CD8-positive, alpha-beta memory T cell (primary cell): ENCODE results near the gene TRMT1L. TPM values are rescaled to one million over a fixed set of nuclear protein-coding genes. Genes with fewer than 3 reads are reported as not detected.

Experiments used
- CTCF ChIA-PET: fragments of 350-600 bp; sonication (Branson Sonifier 250); formaldehyde crosslinking; loops from one replicate; lab custom pipeline; 2021; ENCODE audit warnings: antibody characterized with exemption; lab: Charles Lee
- POLR2A ChIA-PET: fragments of 350-600 bp; sonication (Branson Sonifier 250); formaldehyde crosslinking; loops from one replicate; lab custom pipeline; 2021; ENCODE audit warnings: antibody characterized with exemption; lab: Charles Lee
- DNase-seq, 5 donors: peaks; one replicate each; pipeline versions ENCODE4 v3.0.0 to v3.0.0-alpha.2; 2020 to 2022; ENCODE audit warnings: mixed read lengths in 1 of 5
- H3K27ac ChIP-seq: one replicate; pipeline ENCODE4 v1.7.0; 2013; ENCODE audit warnings: low read depth, mild to moderate bottlenecking, low read length, moderate library complexity
- H3K27me3 ChIP-seq: 2 replicates; pipeline ENCODE4 v1.7.0; 2013; ENCODE audit warnings: low read length, mild to moderate bottlenecking; ENCODE audit not compliant: insufficient read depth, poor library complexity, severe bottlenecking
- H3K36me3 ChIP-seq: 2 replicates; pipeline ENCODE4 v1.7.0; 2013; ENCODE audit warnings: mild to moderate bottlenecking, low read length, moderate library complexity; ENCODE audit not compliant: insufficient read depth
- H3K4me1 ChIP-seq: 2 replicates; pipeline ENCODE4 v1.7.0; 2013; ENCODE audit warnings: mild to moderate bottlenecking, low read length, moderate library complexity; ENCODE audit not compliant: insufficient read depth
- H3K4me3 ChIP-seq: 2 replicates; pipeline ENCODE4 v1.7.0; 2013; ENCODE audit warnings: mild to moderate bottlenecking, low read length
- H3K9me3 ChIP-seq: 2 replicates; pipeline ENCODE4 v1.7.0; 2013; ENCODE audit warnings: mild to moderate bottlenecking, low read length
- H3K27ac Mint-ChIP-seq, 8 donors: one replicate each; pipeline ENCODE4 v1.8.0; 2020 to 2021; ENCODE audit warnings: mixed read lengths in 8 of 8, mild to moderate bottlenecking in 6 of 8, inconsistent platforms in 3 of 8, moderate library complexity in 3 of 8
- H3K27me3 Mint-ChIP-seq, 2 donors: one replicate each; pipeline ENCODE4 v1.8.0; 2020 to 2021; ENCODE audit warnings: mixed read lengths in 2 of 2, mild to moderate bottlenecking in 1 of 2, moderate library complexity in 1 of 2
- H3K36me3 Mint-ChIP-seq, 3 donors: one replicate each; pipeline ENCODE4 v1.8.0; 2020 to 2021; ENCODE audit warnings: mixed read lengths in 3 of 3, inconsistent platforms in 1 of 3, mild to moderate bottlenecking in 1 of 3
- H3K4me1 Mint-ChIP-seq, 3 donors: one replicate each; pipeline ENCODE4 v1.8.0; 2020 to 2021; ENCODE audit warnings: mixed read lengths in 3 of 3, inconsistent platforms in 1 of 3, mild to moderate bottlenecking in 1 of 3
- H3K4me3 Mint-ChIP-seq, 7 donors: one replicate each; pipeline ENCODE4 v1.8.0; 2020 to 2021; ENCODE audit warnings: mixed read lengths in 7 of 7, mild to moderate bottlenecking in 6 of 7, moderate library complexity in 4 of 7, inconsistent platforms in 2 of 7
- H3K9me3 Mint-ChIP-seq, 5 donors: one replicate each; pipeline ENCODE4 v1.8.0; 2020 to 2022; ENCODE audit warnings: mixed read lengths in 5 of 5, mild to moderate bottlenecking in 3 of 5, moderate library complexity in 2 of 5, inconsistent platforms in 1 of 5
- polyA plus RNA-seq: library from polyadenylated mRNA; unstranded; fragments of 300-500 nt; fragmentation: Illumina TruSeq; gene quantifications from one replicate; pipeline ENCODE4 v1.2.3, GENCODE V29; 2021
- total RNA-seq, 2 experiments: library from RNA; stranded (reverse); gene quantifications; one replicate each; pipeline ENCODE4 v1.2.3, GENCODE V29; 2021

Gene TRMT1L
- total and polyA plus RNA-seq, 3 experiments from 2014 or later, result 15.3 to 25.5 (median 23.2) TPM

- POLR2A ChIA-PET, result no interaction called here
- Histone ChIP-seq H3K27me3 (no peaks in the 10 kb centered on the region), H3K4me1 (no peaks in the 10 kb centered on the region), H3K4me3 (no peak overlapping the region), H3K9me3 (no peaks in the 10 kb centered on the region), H3K27ac (no peak overlapping the region), H3K36me3 (peaks cover 15% of the 10 kb centered on the region)
- Mint-ChIP-seq H3K36me3 (peaks cover 11 to 48% (median 15%) of the 10 kb centered on the region in 3 donors), H3K4me1 (peaks cover 15 to 30% (median 23%) of the 10 kb centered on the region in 3 donors), H3K27ac (peak overlapping the region in 1 of 8 donors; percentile 26), H3K27me3 (no peaks in the 10 kb centered on the region), H3K9me3 (no peaks in the 10 kb centered on the region), H3K4me3 (no peak overlapping the region)
- CTCF ChIA-PET, result interaction anchor here (1.0 kb wide), 1 partner anchor 19 kb away, joined by 3 read pairs; no protein-coding TSS in a partner anchor
- DNase-seq, result no peak
These were observed 69.0 kb downstream of the TRMT1L start for GRCh38 chr1:185087746-185088145.

- Mint-ChIP-seq H3K27ac (no peak overlapping the region), H3K4me1 (peaks cover 15 to 34% (median 23%) of the 10 kb centered on the region in 3 donors), H3K4me3 (no peak overlapping the region), H3K27me3 (no peaks in the 10 kb centered on the region), H3K9me3 (no peaks in the 10 kb centered on the region), H3K36me3 (peaks cover 11 to 45% (median 15%) of the 10 kb centered on the region in 3 donors)
- CTCF ChIA-PET, result no interaction called here
- POLR2A ChIA-PET, result no interaction called here
- H3K27ac ChIP-seq, result no peak overlapping the region
- no peaks in the 10 kb centered on the region for H3K27me3 ChIP-seq
- H3K4me1 ChIP-seq, result no peaks in the 10 kb centered on the region
- DNase-seq, result no peak
- H3K4me3 ChIP-seq, result no peak overlapping the region
- H3K9me3 ChIP-seq, result no peaks in the 10 kb centered on the region
- peaks cover 15% of the 10 kb centered on the region for H3K36me3 ChIP-seq
These were observed 69.7 kb downstream of the TRMT1L start for GRCh38 chr1:185087101-185087500.

- Mint-ChIP-seq H3K36me3 (peaks cover 9 to 17% (median 15%) of the 10 kb centered on the region in 3 donors), H3K27ac (peak overlapping the region in 2 of 8 donors; percentile 2 to 73), H3K9me3 (no peaks in the 10 kb centered on the region), H3K27me3 (peaks cover 0 to 3% of the 10 kb centered on the region in 2 donors), H3K4me3 (no peak overlapping the region), H3K4me1 (peaks cover 27 to 58% (median 38%) of the 10 kb centered on the region in 3 donors)
- ChIA-PET POLR2A (no interaction called here), CTCF (interaction anchor here (1.2 kb wide), 1 partner anchor 38 kb away, joined by 4 read pairs; no protein-coding TSS in a partner anchor)
- Histone ChIP-seq H3K27ac (no peak overlapping the region), H3K9me3 (no peaks in the 10 kb centered on the region), H3K4me3 (no peak overlapping the region), H3K4me1 (no peaks in the 10 kb centered on the region), H3K36me3 (peaks cover 15% of the 10 kb centered on the region), H3K27me3 (no peaks in the 10 kb centered on the region)
- no peak for DNase-seq
These were observed 72.9 kb downstream of the TRMT1L start for GRCh38 chr1:185083818-185084217.

GRCh38 chr1:185080422-185080821 lies 76.3 kb downstream of the TRMT1L start:
- Histone ChIP-seq H3K4me3 (no peak overlapping the region), H3K9me3 (no peaks in the 10 kb centered on the region), H3K27ac (no peak overlapping the region), H3K27me3 (no peaks in the 10 kb centered on the region), H3K4me1 (no peaks in the 10 kb centered on the region), H3K36me3 (no peaks in the 10 kb centered on the region)
- Mint-ChIP-seq H3K4me3 (no peak overlapping the region), H3K9me3 (no peaks in the 10 kb centered on the region), H3K27me3 (peaks cover 0 to 3% of the 10 kb centered on the region in 2 donors), H3K4me1 (peaks cover 36 to 67% (median 54%) of the 10 kb centered on the region in 3 donors), H3K27ac (peak overlapping the region in 1 of 8 donors; percentile 29), H3K36me3 (peaks cover 1 to 5% (median 4%) of the 10 kb centered on the region in 3 donors)
- CTCF ChIA-PET, result no interaction called here
- POLR2A ChIA-PET, result no interaction called here
- DNase-seq, result no peak

GRCh38 chr1:185077374-185077773 lies 79.4 kb downstream of the TRMT1L start:
- no peak overlapping the region for H3K4me3 Mint-ChIP-seq
- Histone ChIP-seq H3K9me3 (no peaks in the 10 kb centered on the region), H3K4me1 (no peaks in the 10 kb centered on the region), H3K27ac (no peak overlapping the region), H3K36me3 (no peaks in the 10 kb centered on the region), H3K27me3 (no peaks in the 10 kb centered on the region), H3K4me3 (no peak overlapping the region)
- H3K4me1 Mint-ChIP-seq, result peaks cover 34 to 68% (median 63%) of the 10 kb centered on the region in 3 donors
- no peaks in the 10 kb centered on the region for H3K9me3 Mint-ChIP-seq
- ChIA-PET POLR2A (interaction anchor here (0.6 to 1.0 kb wide), 2 partner anchors 11 to 15 kb away, joined by 3 to 5 read pairs; no protein-coding TSS in a partner anchor), CTCF (no interaction called here)
- no peak for DNase-seq
- peaks cover 0 to 3% of the 10 kb centered on the region in 2 donors for H3K27me3 Mint-ChIP-seq
- H3K36me3 Mint-ChIP-seq, result peaks cover 1 to 4% (median 4%) of the 10 kb centered on the region in 3 donors
- peak overlapping the region in 1 of 8 donors; percentile 86 for H3K27ac Mint-ChIP-seq

- H3K4me3 Mint-ChIP-seq, result no peak overlapping the region
- H3K36me3 Mint-ChIP-seq, result peaks cover 6 to 7% (median 6%) of the 10 kb centered on the region in 3 donors
- no peaks in the 10 kb centered on the region for H3K4me1 ChIP-seq
- H3K27ac Mint-ChIP-seq, result peak overlapping the region in 1 of 8 donors; percentile 18
- no peaks in the 10 kb centered on the region for H3K9me3 ChIP-seq
- no peaks in the 10 kb centered on the region for H3K27me3 Mint-ChIP-seq
- no peaks in the 10 kb centered on the region for H3K9me3 Mint-ChIP-seq
- ChIA-PET CTCF (no interaction called here), POLR2A (no interaction called here)
- H3K4me1 Mint-ChIP-seq, result peaks cover 44 to 72% (median 70%) of the 10 kb centered on the region in 3 donors
- H3K36me3 ChIP-seq, result no peaks in the 10 kb centered on the region
- H3K4me3 ChIP-seq, result no peak overlapping the region
- no peak overlapping the region for H3K27ac ChIP-seq
- DNase-seq, result no peak
- H3K27me3 ChIP-seq, result no peaks in the 10 kb centered on the region
These were observed 81.3 kb downstream of the TRMT1L start for GRCh38 chr1:185075476-185075875.

GRCh38 chr1:185074307-185074706 lies 82.4 kb downstream of the TRMT1L start:
- H3K27ac Mint-ChIP-seq, result no peak overlapping the region
- no peak overlapping the region for H3K4me3 Mint-ChIP-seq
- POLR2A ChIA-PET, result no interaction called here
- peaks cover 40 to 70% (median 68%) of the 10 kb centered on the region in 3 donors for H3K4me1 Mint-ChIP-seq
- Histone ChIP-seq H3K4me3 (no peak overlapping the region), H3K4me1 (no peaks in the 10 kb centered on the region), H3K36me3 (no peaks in the 10 kb centered on the region), H3K27ac (no peak overlapping the region), H3K27me3 (no peaks in the 10 kb centered on the region), H3K9me3 (no peaks in the 10 kb centered on the region)
- H3K36me3 Mint-ChIP-seq, result peaks cover 6 to 7% (median 6%) of the 10 kb centered on the region in 3 donors
- H3K9me3 Mint-ChIP-seq, result no peaks in the 10 kb centered on the region
- no peak for DNase-seq
- no peaks in the 10 kb centered on the region for H3K27me3 Mint-ChIP-seq
- CTCF ChIA-PET, result no interaction called here

GRCh38 chr1:185073725-185074124 lies 83.0 kb downstream of the TRMT1L start:
- no peaks in the 10 kb centered on the region for H3K9me3 ChIP-seq
- H3K4me3 ChIP-seq, result no peak overlapping the region
- POLR2A ChIA-PET, result no interaction called here
- Mint-ChIP-seq H3K27ac (peak overlapping the region in 2 of 8 donors; percentile 32 to 74), H3K27me3 (no peaks in the 10 kb centered on the region), H3K4me3 (no peak overlapping the region), H3K36me3 (peaks cover 6 to 7% (median 6%) of the 10 kb centered on the region in 3 donors), H3K4me1 (peaks cover 40 to 74% (median 68%) of the 10 kb centered on the region in 3 donors), H3K9me3 (no peaks in the 10 kb centered on the region)
- H3K27me3 ChIP-seq, result no peaks in the 10 kb centered on the region
- no peaks in the 10 kb centered on the region for H3K4me1 ChIP-seq
- CTCF ChIA-PET, result no interaction called here
- no peak for DNase-seq
- no peak overlapping the region for H3K27ac ChIP-seq
- H3K36me3 ChIP-seq, result no peaks in the 10 kb centered on the region
